Stimulated activated naive CD4-positive, alpha-beta T cell treated with Interleukin-2 at 50 U/mL for 16 hours (primary cell): ENCODE results near the gene CMIP.

Experiments used
- DNase-seq: peaks from one replicate; lab custom pipeline; 2025; lab: John Stamatoyannopoulos, UW

Gene CMIP

DNA sequence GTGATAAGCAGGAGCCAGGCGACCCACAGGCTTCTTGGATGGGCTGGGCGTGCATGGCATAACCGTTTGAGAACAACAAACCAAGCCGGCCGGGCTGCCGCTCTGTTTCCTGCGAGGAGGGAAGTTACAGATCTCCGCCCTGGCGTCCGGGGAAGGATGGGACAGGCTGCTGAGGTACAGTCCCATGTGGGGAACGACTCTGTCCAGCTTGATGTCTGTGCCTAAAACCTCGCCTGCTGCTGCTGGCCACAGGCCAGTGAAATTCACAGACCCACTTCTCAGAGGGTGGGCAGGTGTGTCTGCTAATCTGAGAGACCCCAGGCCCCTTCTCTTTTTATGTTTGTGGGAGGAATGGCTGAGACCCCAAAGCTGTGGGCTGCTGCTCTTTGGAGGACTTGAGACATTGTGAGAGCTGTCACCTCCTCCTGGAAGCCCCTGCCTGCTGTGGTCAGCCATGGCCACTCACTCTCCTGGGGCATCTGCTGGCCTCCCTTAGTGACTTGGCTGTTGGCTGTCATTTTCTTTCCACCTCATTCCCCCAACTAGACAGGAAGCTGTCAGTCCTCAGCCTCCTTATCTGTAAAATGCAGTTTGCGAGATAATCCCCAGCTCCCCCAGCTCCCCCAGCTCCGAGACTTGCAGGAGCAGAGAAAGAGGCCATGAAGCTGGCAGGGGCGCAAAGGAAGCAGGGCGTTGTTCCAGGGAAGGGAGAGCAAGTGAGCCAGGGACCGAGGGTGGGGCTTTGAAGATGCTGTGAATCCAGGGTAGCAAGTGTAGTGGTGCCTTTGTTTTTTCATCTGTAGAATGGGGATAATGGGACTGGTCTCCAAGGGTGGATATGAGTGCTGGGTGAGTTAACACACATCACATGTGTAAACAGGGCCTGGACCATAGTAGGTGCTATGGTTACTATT is 51.0 kb downstream of the CMIP start:
- no peak for DNase-seq

DNA sequence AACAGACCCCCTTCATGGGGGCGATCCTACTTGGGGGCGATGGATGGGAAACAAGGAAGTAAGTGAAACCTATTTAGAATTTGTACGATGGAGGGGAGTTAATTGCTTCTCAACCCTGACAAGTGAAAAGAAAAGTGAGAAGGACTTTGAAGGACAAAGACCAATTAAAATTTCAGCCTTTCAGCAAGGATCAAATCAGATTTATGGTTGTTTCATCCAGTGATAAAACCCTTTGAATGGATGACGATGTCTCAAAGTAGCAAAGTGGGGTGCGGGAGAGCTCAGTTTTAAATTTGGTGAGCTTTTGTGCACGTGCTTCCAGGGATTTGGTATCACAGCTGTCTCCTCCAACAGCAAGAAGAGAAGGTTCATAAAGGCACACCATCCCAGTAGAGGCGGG is 51.7 kb downstream of the CMIP start:
- no peak for DNase-seq

DNA sequence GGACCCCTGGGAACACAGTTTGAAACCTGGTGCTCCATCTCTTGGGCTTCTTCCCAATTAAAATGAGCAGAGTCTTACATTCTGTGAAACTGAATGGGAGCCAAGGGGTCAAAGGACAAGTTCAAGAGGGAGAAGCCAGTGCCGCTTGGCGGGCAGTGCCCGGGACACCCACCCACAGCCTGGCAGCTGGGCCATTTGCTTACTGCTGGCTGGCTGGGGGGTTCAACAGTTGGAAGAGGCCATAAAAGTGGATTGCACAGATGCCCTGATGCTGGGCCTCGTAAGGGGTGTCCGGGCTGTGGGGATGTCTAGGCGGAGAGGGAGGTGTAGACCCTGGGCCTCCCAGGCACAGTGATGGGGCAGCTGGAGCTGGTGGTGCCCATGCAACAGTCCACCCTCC is 52.1 kb downstream of the CMIP start:
- no peak for DNase-seq

DNA sequence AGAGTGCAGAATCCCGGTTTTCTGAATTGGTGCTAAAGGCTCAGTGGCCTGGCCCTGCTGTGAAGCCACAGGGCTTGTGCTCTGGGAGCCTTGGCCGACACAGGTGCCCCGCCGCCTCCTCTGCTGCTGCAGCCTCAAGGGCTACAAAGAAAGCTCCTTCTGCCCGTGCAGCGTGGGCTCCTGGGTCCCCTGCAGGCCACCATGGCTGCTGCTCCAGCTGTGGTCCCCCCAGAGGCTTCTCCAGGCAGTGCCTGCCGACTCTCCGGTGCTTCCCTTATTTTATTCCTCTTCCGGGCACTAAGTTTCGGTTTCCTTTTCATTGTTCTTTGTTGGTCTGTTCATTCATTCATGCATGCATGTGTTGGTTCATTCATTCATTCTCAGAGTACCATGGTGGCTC is 53.1 kb downstream of the CMIP start:
- no peak for DNase-seq

DNA sequence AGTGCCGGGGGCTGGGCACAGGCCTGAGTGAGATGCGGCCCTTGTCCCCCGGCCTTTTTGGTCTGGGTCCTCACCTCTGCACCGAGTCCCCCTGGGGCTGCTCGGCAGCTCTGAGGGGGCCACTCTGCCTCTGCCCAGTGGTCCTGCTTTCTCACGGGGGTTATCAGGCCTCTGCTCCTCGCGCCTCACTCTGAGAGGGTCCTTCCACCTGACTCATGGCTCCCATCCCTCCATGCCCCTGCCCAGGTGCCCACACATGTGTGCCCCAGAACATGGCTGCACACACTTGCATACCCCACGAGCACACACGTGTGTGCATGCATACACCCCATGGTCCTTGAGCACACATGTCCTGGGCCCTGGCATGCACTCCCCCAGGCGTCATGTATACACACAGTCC is 53.7 kb downstream of the CMIP start:
- no peak for DNase-seq

DNA sequence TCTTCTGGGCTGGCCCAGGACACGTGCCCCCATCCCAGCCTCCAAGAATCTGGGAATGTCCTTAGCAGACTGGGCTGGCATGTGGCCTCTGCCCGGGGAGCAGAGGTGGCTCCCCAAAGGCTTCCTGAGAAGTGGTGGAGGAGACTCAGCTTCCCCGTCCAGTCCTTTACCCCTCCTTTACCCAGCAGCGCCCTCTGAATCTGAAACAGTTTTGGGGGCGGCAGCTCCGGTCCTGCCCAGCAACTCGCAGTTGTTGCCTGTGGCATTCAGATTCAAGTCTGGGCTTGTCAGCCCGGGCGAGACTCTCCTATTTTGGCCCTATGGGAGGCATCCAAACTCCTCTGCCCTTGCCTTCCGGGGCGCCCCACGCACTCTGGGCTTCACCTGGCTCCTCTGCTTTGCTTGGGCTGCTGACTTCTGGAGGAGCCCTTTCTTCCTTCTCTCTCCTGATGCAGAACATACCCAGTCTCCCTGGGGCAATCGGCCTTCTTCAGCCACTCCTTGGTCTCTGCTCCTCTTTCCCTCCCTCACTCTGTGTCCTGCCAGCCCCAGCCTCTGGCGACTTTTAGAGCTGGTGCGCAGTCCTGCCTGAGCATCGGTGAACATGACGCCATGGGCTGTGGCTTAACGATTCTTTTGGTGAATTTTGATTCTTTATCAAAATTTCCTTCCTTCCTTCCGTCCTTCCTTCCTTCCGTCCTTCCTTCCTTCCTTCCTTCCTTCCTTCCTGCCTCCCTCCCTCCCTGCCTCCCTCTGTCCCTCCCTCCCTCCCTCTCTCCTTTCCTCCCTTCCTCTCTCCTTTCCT is 55.2 kb downstream of the CMIP start:
- DNase-seq = no peak

DNA sequence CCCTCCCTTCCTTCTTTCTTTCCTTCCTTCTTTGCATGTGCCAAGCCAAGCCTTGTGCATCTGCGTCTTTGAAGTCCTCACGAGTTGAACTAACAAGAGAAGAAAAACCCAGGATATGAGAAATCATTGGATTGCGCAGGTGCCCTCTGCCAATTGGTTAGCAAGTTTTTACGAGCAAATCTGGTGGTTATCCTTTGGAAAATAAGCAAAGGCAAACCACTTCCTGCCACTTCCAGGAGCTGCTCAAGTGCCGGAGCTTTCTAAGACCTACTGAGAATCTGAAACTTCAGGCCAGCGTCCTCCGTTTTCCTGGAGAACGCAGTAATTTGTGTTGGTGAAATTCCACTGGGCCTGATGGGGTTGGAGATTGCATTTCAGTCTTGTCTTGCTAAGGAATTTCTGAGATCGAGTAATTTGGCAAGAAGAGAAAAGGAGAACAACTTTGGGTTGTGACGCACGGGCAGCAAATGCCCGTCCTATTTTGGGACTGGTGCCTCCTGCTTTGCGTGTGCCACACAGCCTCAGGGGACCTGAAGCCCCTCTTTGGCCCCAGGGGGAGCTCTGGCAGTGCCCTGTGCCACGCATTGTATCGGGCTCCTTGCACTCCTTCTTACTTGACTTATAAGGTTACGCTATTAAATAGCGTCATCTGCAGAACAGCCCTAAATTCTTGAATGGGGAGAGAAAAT is 56.4 kb downstream of the CMIP start:
- no peak for DNase-seq

DNA sequence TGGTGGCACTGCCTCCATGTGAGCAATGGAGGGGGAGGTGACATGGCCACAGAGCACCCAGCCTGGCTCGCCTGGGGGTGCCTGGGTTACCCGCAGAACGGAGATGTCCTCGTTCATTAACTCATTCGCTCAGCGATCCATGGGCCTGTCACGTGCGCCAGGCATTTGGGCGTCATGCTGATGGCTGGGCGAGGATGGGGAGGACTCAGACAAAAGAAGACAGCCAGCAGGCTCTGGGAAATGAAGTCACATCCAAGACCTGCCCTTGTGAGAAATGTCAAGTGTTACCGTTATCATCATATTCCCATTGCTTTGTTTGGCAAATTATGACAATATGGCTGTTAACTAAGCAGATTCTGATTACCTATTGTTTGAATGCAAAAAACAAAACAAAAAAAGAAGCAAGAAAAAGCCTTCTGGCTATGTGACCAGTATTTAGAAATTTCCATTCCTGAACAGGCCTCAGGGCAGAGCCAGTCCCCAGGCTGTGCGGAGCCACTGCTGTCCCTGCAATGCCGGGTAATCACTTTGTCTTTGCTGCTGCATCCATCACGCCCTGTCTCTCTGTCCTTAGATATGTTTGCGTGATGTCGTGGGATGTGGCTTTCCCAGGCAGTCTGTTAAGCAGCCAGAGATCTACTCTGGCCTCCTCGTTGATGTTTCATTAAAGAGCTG is 57.9 kb downstream of the CMIP start:
- DNase-seq = no peak

DNA sequence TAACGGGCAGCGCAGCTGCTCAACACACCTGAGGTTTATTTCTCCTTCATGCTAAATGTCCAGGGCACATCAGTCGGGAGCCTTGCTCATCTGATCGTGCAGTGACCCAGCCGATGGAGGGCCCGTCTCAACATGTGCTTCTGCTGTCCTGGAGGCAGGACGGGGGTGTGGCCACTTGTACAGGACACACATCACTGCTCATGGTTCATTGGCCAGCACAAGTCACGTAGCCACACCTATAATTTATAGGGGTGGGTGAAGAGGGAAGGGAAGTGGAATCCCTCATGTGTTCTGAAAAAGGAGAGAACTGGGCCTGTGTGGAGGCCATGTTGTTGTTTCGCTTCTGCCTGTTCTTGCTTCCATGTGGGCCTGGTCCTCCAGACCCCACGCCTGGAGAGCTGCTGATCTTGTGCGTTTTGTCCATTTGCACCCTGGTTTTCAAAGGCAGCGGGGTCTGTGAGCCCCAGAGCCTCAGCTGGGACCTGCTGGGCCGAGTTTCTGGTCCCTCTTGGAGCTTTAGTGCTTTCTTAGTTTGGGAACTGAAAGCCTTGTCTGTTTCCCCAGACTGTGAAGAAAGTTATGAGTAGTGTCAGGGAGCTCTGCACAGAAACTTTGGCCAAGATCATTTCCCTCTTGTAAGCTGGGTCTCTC is 60.5 kb downstream of the CMIP start:
- no peak for DNase-seq

DNA sequence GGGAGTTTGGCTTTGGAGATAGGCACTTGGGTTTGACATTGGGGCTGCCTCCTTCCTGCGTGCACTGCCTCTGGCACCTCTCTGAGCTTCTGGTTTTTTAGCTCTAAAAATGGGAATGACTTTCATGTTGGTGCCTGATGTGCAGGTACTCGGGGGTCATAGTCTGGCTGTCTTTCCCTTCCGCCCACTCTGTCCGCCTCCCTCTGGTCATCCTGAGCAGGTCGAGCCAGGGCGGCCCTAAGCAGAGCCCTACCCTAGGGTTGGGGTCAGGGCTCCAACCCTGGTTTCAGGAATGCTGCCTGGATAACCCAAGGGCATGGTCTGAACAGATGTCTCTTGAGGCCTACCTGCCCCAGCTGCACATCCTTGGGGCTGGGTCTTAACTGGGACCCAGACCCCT is 64.8 kb downstream of the CMIP start:
- DNase-seq = no peak

DNA sequence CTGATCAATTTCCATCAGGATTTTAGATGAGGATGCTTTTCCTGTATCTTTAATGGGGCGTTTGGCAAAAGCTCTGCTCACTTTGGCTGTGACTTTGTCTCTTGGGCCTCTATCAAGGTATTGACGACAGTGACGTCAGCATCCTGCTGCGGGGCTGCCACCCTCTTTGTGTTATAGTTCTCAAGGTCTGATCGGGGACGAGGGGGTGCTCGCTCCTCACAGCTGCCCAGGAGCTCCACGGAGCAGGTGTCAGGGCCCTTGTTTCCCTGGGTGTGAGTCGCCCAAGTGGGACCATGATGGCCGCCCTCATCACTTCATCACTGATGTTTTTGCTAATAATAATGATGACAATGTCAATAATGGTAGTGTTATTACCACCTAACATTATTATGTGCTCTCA is 65.4 kb downstream of the CMIP start:
- no peak for DNase-seq

DNA sequence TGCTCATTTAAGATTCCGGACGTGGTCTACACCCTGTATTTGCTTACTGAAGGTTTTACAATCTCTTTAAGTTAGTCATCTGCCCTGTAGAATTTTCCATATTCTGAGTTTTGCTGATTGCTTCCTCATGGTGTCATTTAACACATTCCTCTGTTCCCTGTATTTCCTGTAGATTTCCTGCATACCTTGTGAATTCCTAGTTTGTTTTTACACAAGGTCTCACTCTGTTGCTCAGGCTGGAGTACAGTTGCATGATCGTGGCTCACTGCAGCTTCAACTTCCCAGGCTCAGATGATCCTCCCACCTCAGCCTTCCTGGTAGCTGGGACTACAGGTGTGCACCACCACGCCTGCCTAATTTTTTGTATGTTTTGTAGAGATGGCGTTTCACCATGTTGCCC is 66.8 kb downstream of the CMIP start:
- DNase-seq = no peak

DNA sequence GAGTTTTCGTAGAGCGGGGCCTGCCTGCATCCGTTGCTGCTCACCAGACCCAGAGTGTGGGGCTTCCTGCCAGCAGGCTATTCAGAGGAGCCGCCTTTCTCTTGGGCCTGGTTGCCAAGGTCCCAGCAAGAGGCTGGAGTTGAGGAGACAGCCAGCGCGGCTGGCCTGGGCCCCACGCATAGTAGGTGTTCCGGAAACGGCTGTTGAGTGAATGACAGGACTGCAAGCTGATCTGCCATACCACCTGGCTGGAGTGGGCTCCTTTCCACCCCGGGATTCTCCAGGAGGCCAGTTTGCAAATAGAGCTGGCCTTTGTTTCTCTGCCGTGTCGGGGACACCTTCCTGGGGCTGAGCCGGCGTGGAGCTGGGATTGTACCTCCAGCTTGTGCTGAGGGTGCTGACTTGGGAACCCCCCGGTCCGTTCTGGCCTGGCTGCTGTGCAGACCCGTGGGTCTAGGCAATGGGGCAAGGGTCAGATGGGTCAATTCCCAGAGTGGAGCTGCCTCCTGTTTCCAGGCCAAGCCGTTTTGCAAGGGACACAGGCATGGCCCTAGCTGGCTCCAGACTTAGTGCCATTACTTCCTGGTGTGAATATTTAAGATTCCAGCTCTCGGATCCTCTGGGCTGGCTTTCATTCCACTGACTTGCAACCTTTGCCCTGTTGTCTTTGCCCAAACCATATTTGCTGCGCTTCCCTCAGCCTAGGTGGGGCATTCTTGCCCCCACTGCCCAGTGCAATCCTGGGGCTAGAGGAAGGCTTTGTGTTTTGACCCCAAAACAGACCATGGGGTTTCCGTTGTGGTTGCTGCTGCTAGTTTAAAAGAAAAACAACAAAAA is 68.8 kb downstream of the CMIP start:
- no peak for DNase-seq

DNA sequence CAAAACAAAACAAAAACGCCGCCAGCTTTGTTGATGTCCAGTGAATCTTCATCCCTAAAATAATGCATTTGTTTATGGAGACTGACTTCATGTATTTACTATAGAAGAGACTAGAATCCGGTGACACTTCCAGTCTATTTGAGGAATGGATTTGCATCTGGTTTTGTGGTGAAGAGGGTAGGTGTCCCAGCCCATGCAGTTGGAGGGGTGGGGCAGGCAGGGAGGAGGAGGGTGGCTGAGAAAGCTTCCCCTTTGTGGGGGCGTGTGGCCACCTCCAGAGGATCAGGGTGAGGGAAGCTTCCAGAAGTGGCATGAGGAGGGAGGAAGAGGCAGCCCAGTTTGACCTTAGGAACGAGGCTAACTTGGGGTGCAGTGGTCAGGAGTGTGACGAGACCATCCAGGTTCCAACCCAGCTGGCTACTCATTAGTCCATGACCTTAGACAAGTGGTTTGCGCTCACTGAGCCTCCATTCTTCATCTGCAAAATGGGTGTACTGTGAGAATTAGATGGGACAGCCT is 69.5 kb downstream of the CMIP start:
- DNase-seq = no peak

DNA sequence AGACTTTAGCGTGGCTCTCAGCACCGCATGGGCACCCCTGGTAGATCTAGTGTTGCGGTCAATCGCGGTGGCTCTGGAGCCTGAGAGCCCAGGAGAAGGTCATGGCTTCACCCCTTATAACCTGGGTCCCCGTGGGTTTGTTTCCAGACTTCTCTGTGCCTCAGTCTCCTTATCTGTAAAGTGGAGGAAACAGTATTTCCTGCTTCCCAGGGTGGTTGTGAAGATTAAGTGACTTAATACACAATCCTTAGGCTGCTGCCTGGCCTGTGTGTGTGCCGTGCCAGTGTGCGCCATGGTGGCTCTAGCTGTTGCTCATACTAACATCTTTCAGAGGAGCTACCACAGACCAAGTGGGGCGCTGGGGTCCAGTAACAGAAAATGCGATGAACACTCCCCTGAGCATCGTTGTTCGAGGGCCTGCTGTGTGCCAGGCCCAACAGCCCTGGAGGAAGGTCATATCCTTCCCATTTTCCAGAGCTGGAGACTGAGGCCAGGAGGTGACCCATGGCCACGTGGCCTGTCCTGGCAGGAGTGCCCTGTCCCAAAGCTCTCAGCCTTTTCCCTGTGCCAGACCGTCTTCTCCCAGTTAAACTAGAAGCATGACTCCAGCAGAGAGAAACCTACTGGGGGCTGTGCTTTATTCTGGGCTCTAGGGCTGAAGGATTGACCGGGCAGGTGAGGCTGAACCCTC is 70.1 kb downstream of the CMIP start:
- DNase-seq = no peak

DNA sequence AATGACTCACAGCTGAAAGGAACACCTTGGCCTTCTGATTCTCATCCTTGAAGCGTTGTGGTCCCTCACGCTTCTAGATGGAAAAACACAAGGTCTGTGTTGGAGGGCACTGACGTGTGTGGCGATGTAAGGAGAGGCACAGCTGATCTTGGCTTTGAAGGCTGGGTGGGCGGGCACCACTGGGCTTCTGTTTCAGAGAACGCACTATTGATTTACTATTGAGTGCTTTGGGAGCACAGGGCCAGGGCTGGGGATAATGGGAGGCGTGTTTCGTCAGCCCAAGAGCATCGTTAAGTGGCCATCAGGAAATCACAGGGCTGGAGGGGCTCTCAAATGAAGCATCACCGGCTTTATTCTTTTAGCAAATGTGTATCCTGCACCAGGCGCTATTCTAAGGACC is 70.7 kb downstream of the CMIP start:
- no peak for DNase-seq

DNA sequence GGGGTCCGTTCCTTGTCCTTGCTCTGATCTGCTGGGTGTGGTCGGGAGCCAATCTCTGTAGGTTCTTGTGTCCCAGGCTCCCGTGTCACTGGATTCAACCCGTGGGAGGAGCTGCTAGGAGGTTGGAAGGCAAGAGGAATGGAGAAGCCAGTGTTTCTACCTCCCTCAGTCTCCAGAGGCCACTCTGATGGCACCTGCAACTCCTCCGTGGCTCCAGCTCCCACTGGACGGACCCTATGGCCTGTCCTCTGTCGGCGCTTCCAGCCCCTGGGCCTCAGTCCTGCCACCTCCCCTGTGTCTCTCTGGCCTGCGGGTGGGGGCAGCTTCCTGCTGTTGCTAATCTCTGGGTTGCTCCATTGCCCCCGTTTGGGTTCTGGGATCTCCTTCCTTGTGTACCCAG is 71.1 kb downstream of the CMIP start:
- no peak for DNase-seq

DNA sequence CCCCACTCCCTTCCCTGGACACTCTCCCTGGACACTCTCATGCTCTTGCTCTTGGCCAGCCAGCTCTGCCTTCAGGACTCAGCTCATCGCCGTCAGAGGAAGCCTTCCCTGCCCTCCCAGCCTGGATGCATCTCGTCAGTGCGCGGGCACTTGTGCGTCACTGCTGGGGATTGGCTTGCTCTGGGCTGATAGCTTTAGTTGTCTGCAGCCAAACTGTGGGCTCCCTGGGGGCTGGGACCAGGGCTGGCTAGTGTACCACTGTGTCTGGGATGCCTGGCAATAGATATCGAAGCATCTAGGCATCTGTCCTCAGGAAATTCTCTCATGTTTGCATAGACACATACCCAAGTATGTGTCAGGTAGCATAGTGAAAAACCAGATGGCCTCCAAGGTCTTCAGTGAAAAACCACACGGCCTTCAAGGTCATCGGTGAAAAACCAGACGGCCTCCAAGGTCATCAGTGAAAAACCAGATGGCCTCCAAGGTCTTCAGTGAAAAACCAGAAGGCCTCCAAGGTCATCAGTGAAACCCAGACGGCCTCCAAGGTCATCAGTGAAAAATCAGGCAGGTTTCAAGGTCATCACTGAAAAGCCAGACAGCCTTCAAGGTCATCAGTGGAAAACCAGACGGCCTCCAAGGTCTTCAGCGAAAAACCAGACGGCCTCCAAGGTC is 72.0 kb downstream of the CMIP start:
- no peak for DNase-seq

DNA sequence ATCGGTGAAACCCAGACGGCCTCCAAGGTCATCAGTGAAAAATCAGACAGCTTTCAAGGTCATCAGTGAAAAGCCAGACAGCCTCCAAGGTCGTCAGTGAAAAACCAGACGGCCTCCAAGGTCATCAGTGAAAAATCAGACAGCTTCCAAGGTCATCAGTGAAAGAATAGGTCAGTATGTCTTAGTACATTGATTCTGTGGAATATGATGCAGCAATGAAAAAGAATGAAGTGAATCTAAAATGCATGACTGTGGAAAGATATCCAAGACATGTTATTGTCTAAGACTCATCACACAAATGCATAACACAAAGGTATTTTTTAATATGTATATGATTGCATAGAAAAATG is 72.5 kb downstream of the CMIP start:
- no peak for DNase-seq
